IMR-90 (cell line): ENCODE results near the gene HEPH. TPM values are rescaled to one million over a fixed set of nuclear protein-coding genes. Genes with fewer than 3 reads are reported as not detected.

Source experiments
- ATAC-seq: fragments of 200-7000 bp; cut with Tn5 transposase; 2 replicates; pipeline ENCODE4 v1.9.1; 2020; ENCODE audit warnings: low read depth, mild to moderate bottlenecking, moderate library complexity
- BruUV-seq: library from RNA; stranded (reverse); fragments of 400-500 nt; replicated peaks from 2 replicates; lab custom pipeline; 2021; lab: Mats Ljungman, UMichigan
- CTCF ChIA-PET: fragments of 300-600 bp; formaldehyde crosslinking; extraction: SDS; loops from one replicate; lab custom pipeline; 2021; ENCODE audit warnings: antibody characterized with exemption; lab: Yijun Ruan, JAX
- POLR2A ChIA-PET: fragments of 300-600 bp; sonication (Branson Sonifier 250); formaldehyde crosslinking; loops from one replicate; lab custom pipeline; 2022; ENCODE audit warnings: antibody characterized with exemption; ENCODE audit not compliant: unreplicated experiment; lab: Charles Lee
- DNase-seq: peaks from one replicate; pipeline ENCODE4 v3.0.0; 2013
- H2AFZ ChIP-seq: replicated peaks from 2 replicates; pipeline ENCODE3; 2013; ENCODE audit warnings: low read length, mild to moderate bottlenecking; ENCODE audit not compliant: poor library complexity
- H2AK5ac ChIP-seq: 2 replicates; pipeline ENCODE4 v1.6.1; 2013; ENCODE audit warnings: low read depth, low read length, inconsistent platforms
- H2AK9ac ChIP-seq: replicated peaks from 2 replicates; pipeline ENCODE3; 2013; ENCODE audit warnings: mild to moderate bottlenecking, low read depth, low read length, moderate library complexity; ENCODE audit not compliant: poor library complexity
- H2BK120ac ChIP-seq: 2 replicates; pipeline ENCODE4 v1.6.1; 2013; ENCODE audit warnings: low read depth, low read length, inconsistent platforms
- H2BK15ac ChIP-seq: 3 replicates; pipeline ENCODE4 v1.6.1; 2013; ENCODE audit warnings: low read depth, low read length, inconsistent platforms
- H2BK20ac ChIP-seq: 2 replicates; pipeline ENCODE4 v1.6.1; 2013; ENCODE audit warnings: low read depth, mild to moderate bottlenecking, inconsistent platforms, low read length, moderate library complexity
- H2BK5ac ChIP-seq: 2 replicates; pipeline ENCODE4 v1.6.1; 2013; ENCODE audit warnings: mild to moderate bottlenecking, low read depth, low read length, inconsistent platforms; ENCODE audit not compliant: poor library complexity, severe bottlenecking
- H3K14ac ChIP-seq: replicated peaks from 2 replicates; pipeline ENCODE4 v1.6.1; 2013; ENCODE audit warnings: low read depth, low read length, inconsistent platforms
- H3K18ac ChIP-seq: 2 replicates; pipeline ENCODE4 v1.6.1; 2013; ENCODE audit warnings: low read depth, low read length, control low read depth
- H3K23ac ChIP-seq: 2 replicates; pipeline ENCODE4 v1.6.1; 2013; ENCODE audit warnings: low read depth, low read length, inconsistent platforms
- H3K27ac ChIP-seq: 2 replicates; pipeline ENCODE4 v1.5.1; 2013; ENCODE audit warnings: mild to moderate bottlenecking, control low read depth, low read length; ENCODE audit not compliant: insufficient read depth
- H3K27me3 ChIP-seq: 2 replicates; pipeline ENCODE4 v1.6.1; 2013; ENCODE audit warnings: low read length; ENCODE audit not compliant: control insufficient read depth, insufficient read depth
- H3K36me3 ChIP-seq: 2 replicates; pipeline ENCODE4 v1.6.1; 2013; ENCODE audit warnings: low read length, mixed read lengths; ENCODE audit not compliant: control insufficient read depth, insufficient read depth
- H3K4ac ChIP-seq: 2 replicates; pipeline ENCODE4 v1.6.1; 2013; ENCODE audit warnings: low read depth, low read length, inconsistent platforms
- H3K4me1 ChIP-seq: 2 replicates; pipeline ENCODE4 v1.6.1; 2013; ENCODE audit warnings: low read length, mixed read lengths; ENCODE audit not compliant: control insufficient read depth, insufficient read depth
- H3K4me2 ChIP-seq: 2 replicates; pipeline ENCODE4 v1.6.1; 2013; ENCODE audit warnings: low read depth, mild to moderate bottlenecking, control low read depth, low read length, moderate library complexity
- H3K4me3 ChIP-seq: 2 replicates; pipeline ENCODE4 v1.5.1; 2013; ENCODE audit warnings: low read depth, mild to moderate bottlenecking, control low read depth, low read length, moderate library complexity; ENCODE audit not compliant: insufficient read depth
- H3K56ac ChIP-seq: 2 replicates; pipeline ENCODE4 v1.6.1; 2013; ENCODE audit warnings: low read length, inconsistent platforms; ENCODE audit not compliant: insufficient read depth; ENCODE audit errors: extremely low read depth
- H3K79me1 ChIP-seq, 2 experiments: 2 replicates each; pipeline ENCODE4 v1.6.1; 2013; ENCODE audit warnings: low read length in 2 of 2, inconsistent platforms in 1 of 2, low read depth in 1 of 2
- H3K9ac ChIP-seq: 2 replicates; pipeline ENCODE4 v1.6.1; 2013; ENCODE audit warnings: low read depth, low read length, control low read depth
- H3K9me1 ChIP-seq: 2 replicates; pipeline ENCODE4 v1.6.1; 2013; ENCODE audit warnings: low read length, inconsistent platforms; ENCODE audit not compliant: insufficient read depth
- H3K9me3 ChIP-seq: 2 replicates; pipeline ENCODE4 v1.6.1; 2013; ENCODE audit warnings: low read length; ENCODE audit not compliant: control insufficient read depth, insufficient read depth
- H4K20me1 ChIP-seq: 2 replicates; pipeline ENCODE4 v1.6.1; 2013; ENCODE audit warnings: low read length, inconsistent platforms; ENCODE audit not compliant: insufficient read depth
- H4K5ac ChIP-seq: 2 replicates; pipeline ENCODE4 v1.6.1; 2013; ENCODE audit warnings: mild to moderate bottlenecking, low read depth, low read length, control low read depth
- H4K8ac ChIP-seq, 2 experiments: 2 replicates each; pipeline ENCODE4 v1.6.1; 2013; ENCODE audit warnings: low read depth in 2 of 2, low read length in 2 of 2, control low read depth in 1 of 2, inconsistent platforms in 1 of 2
- H4K91ac ChIP-seq: 2 replicates; pipeline ENCODE4 v1.6.1; 2013; ENCODE audit warnings: low read depth, low read length, inconsistent platforms; ENCODE audit not compliant: insufficient read depth
- BHLHE40 ChIP-seq: fragments of 150-350 bp; IDR thresholded peaks from 2 replicates; pipeline ENCODE4 v1.6.1; 2016; ENCODE audit warnings: mild to moderate bottlenecking, low read depth, low read length
- CEBPB ChIP-seq: IDR thresholded peaks from 2 replicates; pipeline ENCODE4 v1.6.1; 2012; ENCODE audit warnings: low read depth, low read length, improper control_type of control experiment
- CHD1 ChIP-seq: IDR thresholded peaks from 2 replicates; pipeline ENCODE4 v1.6.1; 2012; ENCODE audit warnings: low read depth, low read length, improper control_type of control experiment
- FOS ChIP-seq: fragments of 150-350 bp; IDR thresholded peaks from 2 replicates; pipeline ENCODE4 v1.6.1; 2016; ENCODE audit warnings: low read depth, low read length
- MAFK ChIP-seq: IDR thresholded peaks from 2 replicates; pipeline ENCODE4 v1.6.1; 2012; ENCODE audit warnings: low read depth, low read length, improper control_type of control experiment
- MAZ ChIP-seq: IDR thresholded peaks from 2 replicates; pipeline ENCODE4 v1.6.1; 2012; ENCODE audit warnings: low read depth, mild to moderate bottlenecking, low read length, improper control_type of control experiment, moderate library complexity, borderline replicate concordance
- MXI1 ChIP-seq: IDR thresholded peaks from 2 replicates; pipeline ENCODE4 v1.6.1; 2012; ENCODE audit warnings: low read depth, mild to moderate bottlenecking, low read length, moderate library complexity, borderline replicate concordance
- NFE2L2 ChIP-seq: fragments of 150-350 bp; IDR thresholded peaks from 2 replicates; pipeline ENCODE4 v1.6.1; 2016; ENCODE audit warnings: low read depth, mild to moderate bottlenecking, low read length
- POLR2A ChIP-seq: IDR thresholded peaks from 2 replicates; pipeline ENCODE4 v1.6.1; 2012; ENCODE audit warnings: mild to moderate bottlenecking, low read depth, low read length
- RAD21 ChIP-seq: IDR thresholded peaks from 2 replicates; pipeline ENCODE4 v1.6.1; 2012; ENCODE audit warnings: low read length, improper control_type of control experiment
- RCOR1 ChIP-seq: IDR thresholded peaks from 2 replicates; pipeline ENCODE4 v1.6.1; 2012; ENCODE audit warnings: mild to moderate bottlenecking, low read length, improper control_type of control experiment; ENCODE audit not compliant: insufficient replicate concordance
- RFX5 ChIP-seq: IDR thresholded peaks from 2 replicates; pipeline ENCODE4 v1.8.0; 2012; ENCODE audit warnings: low read depth, mild to moderate bottlenecking, low read length, moderate library complexity
- SMC3 ChIP-seq: fragments of 150-350 bp; IDR thresholded peaks from 2 replicates; pipeline ENCODE4 v1.6.1; 2016; ENCODE audit warnings: low read depth, mild to moderate bottlenecking, antibody characterized with exemption, low read length, moderate library complexity
- WGBS, 2 experiments: methylation state at CpG; one replicate each; pipeline versions ENCODE4 v1.1.5 to v1.1.7; 2013; ENCODE audit warnings: missing lambda C conversion rate in 2 of 2; ENCODE audit not compliant: insufficient read length in 1 of 2; ENCODE audit errors: extremely low coverage in 2 of 2; 5-methylcytosine and 5-hydroxymethylcytosine counted together
- dilution Hi-C: fragments of 300-500 bp; cut with HindIII; formaldehyde crosslinking; loops from one replicate; pipeline ENCODE4 v1.14.3; 2018; ENCODE audit warnings: low sequenced_read_pairs; ENCODE audit not compliant: unreplicated experiment
- in situ Hi-C: fragments of 300-500 bp; cut with MboI; formaldehyde crosslinking; loops from 3 replicates; pipeline ENCODE4 v1.14.3; 2019; ENCODE audit warnings: low sequenced_read_pairs, inconsistent platforms, mixed read lengths
- intact Hi-C: fragments of 100-400 bp; cut with micrococcal nuclease; formaldehyde crosslinking; loops from 2 replicates; pipeline ENCODE4 v1.10.0; 2022
- polyA plus RNA-seq, 3 experiments: library from polyadenylated mRNA; depleted of rRNA; stranded (reverse); fragments of >200 nt; gene quantifications; 2 replicates each; pipeline ENCODE4 v1.2.3, GENCODE V29; 2012; ENCODE audit warnings: low replicate concordance in 1 of 3
- total RNA-seq: library from RNA; depleted of rRNA; stranded (reverse); fragments of >200 nt; gene quantifications from 2 replicates; pipeline ENCODE4 v1.2.3, GENCODE V29; 2012
- TF ChIP-seq, protein P1 (sequence below): fragments of 150-350 bp; IDR thresholded peaks from 2 replicates; pipeline ENCODE4 v1.6.1; 2016; ENCODE audit warnings: low read depth, mild to moderate bottlenecking, low read length, moderate library complexity, borderline replicate concordance
- TF ChIP-seq, protein P2 (sequence below): conservative IDR thresholded peaks from 2 replicates; pipeline ENCODE4 v1.5.1; 2012; ENCODE audit warnings: mild to moderate bottlenecking, low read depth, low read length, improper control_type of control experiment
- TF ChIP-seq, protein P3 (sequence below): fragments of 150-350 bp; IDR thresholded peaks from 2 replicates; pipeline ENCODE4 v1.6.1; 2017; ENCODE audit warnings: mild to moderate bottlenecking, antibody characterized with exemption, low read length, low read depth

Gene HEPH
- total and polyA plus RNA-seq, 2 of the 4 experiments (the other 2 are of a cell fraction): 23.5 to 29.5 TPM

DNA sequence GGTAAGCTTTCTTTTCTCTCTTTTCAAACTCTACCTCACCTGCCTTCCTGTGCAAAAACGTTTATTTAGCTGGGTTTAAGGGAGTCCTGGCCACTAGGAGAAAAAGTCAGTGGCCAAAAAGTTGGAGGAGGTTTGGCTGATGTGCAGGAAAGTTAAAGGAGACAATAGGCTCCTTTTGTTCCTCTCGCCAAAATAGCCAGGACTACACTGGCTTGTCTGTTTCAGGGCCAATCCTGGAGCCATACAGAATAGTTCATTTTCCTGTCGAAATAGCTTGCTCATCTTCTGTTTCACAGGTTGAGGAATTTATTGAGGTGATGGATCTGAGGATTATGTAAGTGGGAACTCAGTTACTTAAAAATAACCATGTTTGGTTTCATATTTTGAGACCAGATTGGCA is 423 bp downstream of the HEPH start:
- Histone ChIP-seq H3K27me3 (no peaks in the 10 kb centered on the region; the same call in 1 of the 2 replicates), H4K20me1 (no peaks in the 10 kb centered on the region), H3K27ac (peak overlapping the region; percentile 41; the same call in 1 of the 2 replicates), H3K4me2 (peak overlapping the region; percentile 71), H3K79me1 (no peaks in the 10 kb centered on the region; a peak in 1 of 4 replicates), H3K4ac (no peak overlapping the region), H4K91ac (no peak overlapping the region), H2AFZ (no peak overlapping the region), H3K14ac (0 out of 2 replicates have a peak overlapping the region, but pooled peaks have one; percentile 29), H3K9ac (peak overlapping the region; percentile 52), H2AK5ac (no peak overlapping the region), H3K4me3 (peak overlapping the region; percentile 43), H2AK9ac (no peak overlapping the region), H4K5ac (no peak overlapping the region; the same call in 1 of the 2 replicates), H3K23ac (no peak overlapping the region), H3K9me3 (no peaks in the 10 kb centered on the region), H2BK120ac (no peak overlapping the region), H3K18ac (0 out of 2 replicates have a peak overlapping the region, but pooled peaks have one; percentile 46), H4K8ac (peak overlapping the region in 1 of 2 experiments; percentile 64; a peak in 1 of 4 replicates), H2BK20ac (no peak overlapping the region), H3K36me3 (no peaks in the 10 kb centered on the region), H3K4me1 (no peaks in the 10 kb centered on the region), H2BK5ac (no peak overlapping the region), H3K9me1 (no peaks in the 10 kb centered on the region), H2BK15ac (no peak overlapping the region), H3K56ac (no peak overlapping the region)
- ATAC-seq: no peak
- no peak for DNase-seq
- TF ChIP-seq MXI1 (no peak), RCOR1 (no peak), NFE2L2 (no peak), SMC3 (no peak), RAD21 (no peak), RFX5 (no peak), CEBPB (no peak), POLR2A (no peak), MAZ (no peak), CHD1 (no peak), BHLHE40 (no peak), MAFK (no peak), FOS (no peak)
- TF ChIP-seq, protein P1, sequence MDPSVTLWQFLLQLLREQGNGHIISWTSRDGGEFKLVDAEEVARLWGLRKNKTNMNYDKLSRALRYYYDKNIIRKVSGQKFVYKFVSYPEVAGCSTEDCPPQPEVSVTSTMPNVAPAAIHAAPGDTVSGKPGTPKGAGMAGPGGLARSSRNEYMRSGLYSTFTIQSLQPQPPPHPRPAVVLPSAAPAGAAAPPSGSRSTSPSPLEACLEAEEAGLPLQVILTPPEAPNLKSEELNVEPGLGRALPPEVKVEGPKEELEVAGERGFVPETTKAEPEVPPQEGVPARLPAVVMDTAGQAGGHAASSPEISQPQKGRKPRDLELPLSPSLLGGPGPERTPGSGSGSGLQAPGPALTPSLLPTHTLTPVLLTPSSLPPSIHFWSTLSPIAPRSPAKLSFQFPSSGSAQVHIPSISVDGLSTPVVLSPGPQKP: no peak
- TF ChIP-seq, protein P2, sequence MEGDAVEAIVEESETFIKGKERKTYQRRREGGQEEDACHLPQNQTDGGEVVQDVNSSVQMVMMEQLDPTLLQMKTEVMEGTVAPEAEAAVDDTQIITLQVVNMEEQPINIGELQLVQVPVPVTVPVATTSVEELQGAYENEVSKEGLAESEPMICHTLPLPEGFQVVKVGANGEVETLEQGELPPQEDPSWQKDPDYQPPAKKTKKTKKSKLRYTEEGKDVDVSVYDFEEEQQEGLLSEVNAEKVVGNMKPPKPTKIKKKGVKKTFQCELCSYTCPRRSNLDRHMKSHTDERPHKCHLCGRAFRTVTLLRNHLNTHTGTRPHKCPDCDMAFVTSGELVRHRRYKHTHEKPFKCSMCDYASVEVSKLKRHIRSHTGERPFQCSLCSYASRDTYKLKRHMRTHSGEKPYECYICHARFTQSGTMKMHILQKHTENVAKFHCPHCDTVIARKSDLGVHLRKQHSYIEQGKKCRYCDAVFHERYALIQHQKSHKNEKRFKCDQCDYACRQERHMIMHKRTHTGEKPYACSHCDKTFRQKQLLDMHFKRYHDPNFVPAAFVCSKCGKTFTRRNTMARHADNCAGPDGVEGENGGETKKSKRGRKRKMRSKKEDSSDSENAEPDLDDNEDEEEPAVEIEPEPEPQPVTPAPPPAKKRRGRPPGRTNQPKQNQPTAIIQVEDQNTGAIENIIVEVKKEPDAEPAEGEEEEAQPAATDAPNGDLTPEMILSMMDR: no peak
- TF ChIP-seq, protein P3, sequence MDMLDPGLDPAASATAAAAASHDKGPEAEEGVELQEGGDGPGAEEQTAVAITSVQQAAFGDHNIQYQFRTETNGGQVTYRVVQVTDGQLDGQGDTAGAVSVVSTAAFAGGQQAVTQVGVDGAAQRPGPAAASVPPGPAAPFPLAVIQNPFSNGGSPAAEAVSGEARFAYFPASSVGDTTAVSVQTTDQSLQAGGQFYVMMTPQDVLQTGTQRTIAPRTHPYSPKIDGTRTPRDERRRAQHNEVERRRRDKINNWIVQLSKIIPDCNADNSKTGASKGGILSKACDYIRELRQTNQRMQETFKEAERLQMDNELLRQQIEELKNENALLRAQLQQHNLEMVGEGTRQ: no peak
- POLR2A ChIA-PET: no interaction called here
- in situ Hi-C loops: no loop called here
- intact Hi-C loops: no loop called here
- dilution Hi-C loops: no loop called here
- BruUV-seq: no TSS peak
- CTCF ChIA-PET: interaction anchor here (0.6 kb wide), 1 partner anchor 24 kb away, joined by 3 read pairs; no protein-coding TSS in a partner anchor
- no CpG with 5 or more reads among the region's 3 CpGs for WGBS, 2 experiments
